Measurements from ENCODE around the gene EFCAB6. TPM values are rescaled to one million over a fixed set of nuclear protein-coding genes. Genes with fewer than 3 reads are reported as not detected.

Gene EFCAB6
- total and polyA plus RNA-seq, 12 donors = 1.6 to 4.8 (median 2.9) TPM

DNA sequence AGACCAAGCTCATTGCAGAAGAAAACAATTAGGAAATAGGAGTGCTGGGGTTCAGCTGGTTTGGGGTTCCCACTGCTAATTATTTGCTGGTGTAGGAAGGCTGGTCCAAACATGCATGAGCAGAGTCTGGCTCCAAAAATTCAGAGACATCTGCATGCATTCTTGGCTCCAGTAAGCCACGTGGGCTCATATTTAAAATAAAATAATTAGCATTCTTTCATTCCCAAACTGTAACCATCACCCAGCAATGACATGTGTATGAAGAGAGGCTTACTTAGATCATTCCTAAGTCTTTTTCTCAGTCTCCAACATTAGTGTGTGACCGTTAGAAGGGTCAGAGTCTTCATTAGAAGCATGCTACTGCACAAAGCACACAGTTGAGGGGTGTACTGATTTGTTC is 58.4 kb downstream of the EFCAB6 start:
- intact Hi-C loops (cut with DNase I) = no loop called here
- H3K4me3 ChIP-seq = no peak overlapping the region
- TF ChIP-seq, protein P1, sequence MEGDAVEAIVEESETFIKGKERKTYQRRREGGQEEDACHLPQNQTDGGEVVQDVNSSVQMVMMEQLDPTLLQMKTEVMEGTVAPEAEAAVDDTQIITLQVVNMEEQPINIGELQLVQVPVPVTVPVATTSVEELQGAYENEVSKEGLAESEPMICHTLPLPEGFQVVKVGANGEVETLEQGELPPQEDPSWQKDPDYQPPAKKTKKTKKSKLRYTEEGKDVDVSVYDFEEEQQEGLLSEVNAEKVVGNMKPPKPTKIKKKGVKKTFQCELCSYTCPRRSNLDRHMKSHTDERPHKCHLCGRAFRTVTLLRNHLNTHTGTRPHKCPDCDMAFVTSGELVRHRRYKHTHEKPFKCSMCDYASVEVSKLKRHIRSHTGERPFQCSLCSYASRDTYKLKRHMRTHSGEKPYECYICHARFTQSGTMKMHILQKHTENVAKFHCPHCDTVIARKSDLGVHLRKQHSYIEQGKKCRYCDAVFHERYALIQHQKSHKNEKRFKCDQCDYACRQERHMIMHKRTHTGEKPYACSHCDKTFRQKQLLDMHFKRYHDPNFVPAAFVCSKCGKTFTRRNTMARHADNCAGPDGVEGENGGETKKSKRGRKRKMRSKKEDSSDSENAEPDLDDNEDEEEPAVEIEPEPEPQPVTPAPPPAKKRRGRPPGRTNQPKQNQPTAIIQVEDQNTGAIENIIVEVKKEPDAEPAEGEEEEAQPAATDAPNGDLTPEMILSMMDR (IDR thresholded peaks at IDR 0.05) = no peak
- no peak for TF ChIP-seq POLR2A (IDR thresholded peaks at IDR 0.05)
- H3K27me3 ChIP-seq = no peaks in the 10 kb centered on the region
- H3K27ac ChIP-seq = no peak overlapping the region
- WGBS, 4 donors = 60 to 88% (median 72%) methylated on average over 2 of the region's 2 CpGs
- no peaks in the 10 kb centered on the region for H3K4me1 ChIP-seq (replicated peaks in 1 of 2)
- H3K9me3 ChIP-seq (replicated peaks in 1 of 3) = no peaks in the 10 kb centered on the region
- H3K36me3 ChIP-seq (replicated peaks in 1 of 2) = no peaks in the 10 kb centered on the region
- DNase-seq = no peak

DNA sequence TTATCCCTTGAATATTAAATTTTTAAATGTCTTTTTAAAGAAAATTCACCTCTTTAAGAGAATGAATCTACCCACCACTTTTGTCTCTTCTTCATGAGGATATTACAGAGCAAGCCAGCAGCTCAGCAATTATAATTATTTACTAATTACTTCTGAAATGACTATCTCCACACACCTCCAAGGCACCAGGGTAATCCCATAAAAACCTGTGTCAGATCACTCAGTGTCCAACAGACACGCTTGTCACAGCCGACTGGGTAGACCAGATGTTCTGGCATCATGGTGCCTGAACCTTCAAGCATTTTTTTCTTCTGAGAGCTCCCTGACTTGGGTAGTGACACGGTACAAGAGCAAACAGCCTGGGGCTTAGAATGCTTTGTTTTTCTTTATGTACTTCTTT is 61.4 kb downstream of the EFCAB6 start:
- Histone ChIP-seq H3K9me3 (replicated peaks in 1 of 3) (no peaks in the 10 kb centered on the region), H3K4me1 (replicated peaks in 1 of 2) (no peaks in the 10 kb centered on the region), H3K27me3 (no peaks in the 10 kb centered on the region), H3K36me3 (replicated peaks in 1 of 2) (no peaks in the 10 kb centered on the region), H3K27ac (no peak overlapping the region), H3K4me3 (no peak overlapping the region)
- no peak for TF ChIP-seq POLR2A (IDR thresholded peaks at IDR 0.05)
- TF ChIP-seq, protein P1 (IDR thresholded peaks at IDR 0.05) = no peak
- DNase-seq = no peak
- intact Hi-C loops (cut with DNase I) = no loop called here
- WGBS, 4 donors = 77 to 89% (median 85%) methylated on average over 3 of the region's 3 CpGs

DNA sequence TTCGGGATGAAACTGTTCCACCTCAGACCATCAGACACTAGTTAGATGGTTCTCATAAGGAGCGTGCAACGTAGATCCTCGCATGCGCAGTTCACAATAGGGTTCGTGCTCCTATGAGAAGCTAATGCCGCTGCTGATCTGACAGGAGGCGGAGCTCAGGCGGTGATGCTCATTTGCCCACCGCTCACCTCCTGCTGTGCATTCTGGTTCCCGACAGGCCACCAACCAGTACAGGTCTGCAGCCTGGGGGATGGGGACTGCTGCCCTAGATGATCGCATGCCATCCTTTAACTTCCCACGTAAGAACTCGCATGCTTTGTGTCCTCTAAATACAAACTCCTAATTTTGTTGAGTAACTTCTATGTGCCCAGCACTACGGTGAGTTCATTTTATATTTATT is 62.6 kb downstream of the EFCAB6 start:
- no peaks in the 10 kb centered on the region for H3K36me3 ChIP-seq (replicated peaks in 1 of 2)
- intact Hi-C loops (cut with DNase I) = no loop called here
- H3K27ac ChIP-seq = no peak overlapping the region
- WGBS, 4 donors = 85 to 89% (median 87%) methylated on average over 15 of the region's 15 CpGs
- TF ChIP-seq, protein P1 (IDR thresholded peaks at IDR 0.05) = no peak
- TF ChIP-seq POLR2A (IDR thresholded peaks at IDR 0.05) = no peak
- no peaks in the 10 kb centered on the region for H3K9me3 ChIP-seq (replicated peaks in 1 of 3)
- H3K4me1 ChIP-seq (replicated peaks in 1 of 2) = no peaks in the 10 kb centered on the region
- no peak for DNase-seq
- H3K4me3 ChIP-seq = no peak overlapping the region
- H3K27me3 ChIP-seq = no peaks in the 10 kb centered on the region

DNA sequence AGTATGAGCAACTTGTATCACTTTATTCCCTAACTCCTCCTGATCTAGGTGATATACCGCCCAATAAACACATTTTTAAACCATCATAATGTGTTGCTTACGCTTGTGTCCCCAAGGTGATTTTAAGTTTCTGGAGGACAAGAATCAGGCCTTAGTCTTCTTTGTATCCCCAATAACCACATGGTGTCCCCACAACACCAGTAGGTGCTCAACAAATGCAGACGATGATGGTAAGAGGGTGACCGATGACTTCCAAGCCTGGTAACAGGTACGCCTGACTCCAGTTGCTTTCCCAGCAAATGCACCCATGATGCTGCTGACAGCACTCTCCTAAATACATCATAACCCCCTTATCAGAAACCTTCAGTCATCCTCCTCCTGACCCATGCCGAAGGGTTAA is 64.2 kb downstream of the EFCAB6 start:
- Histone ChIP-seq H3K9me3 (replicated peaks in 1 of 3) (no peaks in the 10 kb centered on the region), H3K4me3 (no peak overlapping the region), H3K27me3 (no peaks in the 10 kb centered on the region), H3K36me3 (replicated peaks in 1 of 2) (no peaks in the 10 kb centered on the region), H3K27ac (no peak overlapping the region), H3K4me1 (replicated peaks in 1 of 2) (no peaks in the 10 kb centered on the region)
- TF ChIP-seq POLR2A (IDR thresholded peaks at IDR 0.05) = no peak
- DNase-seq = no peak
- 88 to 96% (median 92%) methylated on average over 6 of the region's 6 CpGs for WGBS, 4 donors
- intact Hi-C loops (cut with DNase I) = no loop called here

DNA sequence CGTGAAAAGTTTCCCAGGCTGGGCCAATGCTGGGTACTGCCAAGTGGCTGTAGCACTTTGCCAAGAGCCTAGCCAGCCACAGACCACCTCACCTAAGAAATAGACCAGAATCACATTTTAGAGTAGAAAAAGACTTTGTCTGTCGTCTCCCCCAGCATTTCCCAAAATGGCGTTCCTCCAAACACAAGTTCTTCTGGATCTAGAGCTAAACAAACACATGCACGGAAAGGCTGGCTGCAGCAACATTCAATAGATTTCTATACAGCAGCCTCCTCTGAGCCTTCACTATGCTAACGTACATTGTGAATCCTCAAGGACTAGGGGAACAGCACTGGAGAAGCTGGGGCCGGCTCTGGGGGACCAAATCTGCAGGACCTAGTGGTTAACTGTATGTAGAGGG is 65.0 kb downstream of the EFCAB6 start:
- Histone ChIP-seq H3K4me1 (replicated peaks in 1 of 2) (no peaks in the 10 kb centered on the region), H3K27ac (no peak overlapping the region), H3K36me3 (replicated peaks in 1 of 2) (no peaks in the 10 kb centered on the region), H3K9me3 (replicated peaks in 1 of 3) (no peaks in the 10 kb centered on the region), H3K27me3 (no peaks in the 10 kb centered on the region), H3K4me3 (no peak overlapping the region)
- 75 to 93% (median 86%) methylated on average over 6 of the region's 6 CpGs for WGBS, 4 donors
- DNase-seq = no peak
- no peak for TF ChIP-seq POLR2A (IDR thresholded peaks at IDR 0.05)
- TF ChIP-seq, protein P1 (IDR thresholded peaks at IDR 0.05) = no peak
- intact Hi-C loops (cut with DNase I) = no loop called here

All from adrenal gland (tissue), 12 donors.